HG02678 (cell line): ENCODE data around the gene ELMO1.
A peak's percentile ranks its signal among the peaks of the same experiment; 100 is the strongest.
"Not testable (repeated sequence)": the region's sequence is repeated elsewhere in the genome, so short reads cannot be mapped to it uniquely, and the experiment has no call there.

Experiments used
- ATAC-seq: cut with Tn5 transposase; IDR thresholded peaks from one replicate; pipeline ENCODE4 v1.9.1; 2021; ENCODE audit warnings: mild to moderate bottlenecking, moderate library complexity; ENCODE audit not compliant: unreplicated experiment

Gene ELMO1

GRCh38 chr7:36999626-37000485 is 448.8 kb downstream of the ELMO1 start:
- ATAC-seq: no peak

GRCh38 chr7:36995776-36996175 is 452.9 kb downstream of the ELMO1 start:
- no peak for ATAC-seq

DNA sequence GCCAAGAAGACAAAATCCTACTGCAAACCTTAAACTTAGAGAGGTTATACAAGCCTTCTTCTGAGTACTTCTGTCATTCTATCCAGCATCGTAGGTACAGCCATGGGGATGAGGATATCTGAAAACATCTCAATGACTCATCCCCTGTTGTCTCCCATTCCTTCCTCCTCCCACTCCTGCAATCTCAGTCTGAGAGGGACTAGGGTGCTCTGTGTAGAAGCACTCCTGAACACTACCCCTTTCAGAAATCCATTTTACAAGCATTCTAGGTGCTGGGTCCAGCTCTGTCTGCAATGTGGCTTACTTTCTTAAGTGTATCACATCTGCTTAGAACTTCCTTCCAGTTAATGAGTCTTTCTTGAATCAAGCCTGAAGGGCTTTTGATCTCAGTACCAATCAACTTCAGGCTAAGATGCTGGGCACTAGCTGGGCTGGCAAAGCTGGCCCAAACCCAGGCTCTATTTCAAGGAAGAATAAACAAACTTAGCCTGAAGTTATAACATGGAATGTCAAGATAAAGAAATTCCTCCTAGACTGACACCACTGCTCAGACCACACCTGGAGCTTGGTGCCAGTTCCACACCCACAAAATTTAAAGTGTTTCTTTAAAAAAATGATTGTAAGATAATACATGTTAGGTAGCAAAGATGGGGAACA is 454.1 kb downstream of the ELMO1 start:
- no peak for ATAC-seq

- ATAC-seq: peak; percentile 42
These were observed 461.5 kb downstream of the ELMO1 start for GRCh38 chr7:36986948-36987724.

DNA sequence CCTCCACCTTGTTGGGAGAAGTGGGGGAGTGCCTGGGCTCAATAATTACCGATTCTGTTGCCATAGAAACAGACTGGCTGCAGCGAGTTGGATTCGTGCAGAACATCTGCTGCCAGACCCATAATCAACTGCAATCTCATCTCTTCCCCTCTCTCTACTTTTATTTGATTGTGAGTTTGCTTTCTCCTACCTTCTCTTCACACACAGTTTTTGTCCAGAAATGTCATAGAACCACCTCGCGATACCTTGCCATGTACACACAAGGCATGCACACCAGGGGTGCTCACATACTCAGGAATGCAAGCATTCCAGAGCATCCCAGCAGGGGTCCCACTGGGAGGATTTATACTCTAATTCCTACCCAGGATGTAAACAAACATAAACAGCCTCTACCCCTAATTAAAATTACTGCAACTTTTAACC is 462.1 kb downstream of the ELMO1 start:
- no peak for ATAC-seq

DNA sequence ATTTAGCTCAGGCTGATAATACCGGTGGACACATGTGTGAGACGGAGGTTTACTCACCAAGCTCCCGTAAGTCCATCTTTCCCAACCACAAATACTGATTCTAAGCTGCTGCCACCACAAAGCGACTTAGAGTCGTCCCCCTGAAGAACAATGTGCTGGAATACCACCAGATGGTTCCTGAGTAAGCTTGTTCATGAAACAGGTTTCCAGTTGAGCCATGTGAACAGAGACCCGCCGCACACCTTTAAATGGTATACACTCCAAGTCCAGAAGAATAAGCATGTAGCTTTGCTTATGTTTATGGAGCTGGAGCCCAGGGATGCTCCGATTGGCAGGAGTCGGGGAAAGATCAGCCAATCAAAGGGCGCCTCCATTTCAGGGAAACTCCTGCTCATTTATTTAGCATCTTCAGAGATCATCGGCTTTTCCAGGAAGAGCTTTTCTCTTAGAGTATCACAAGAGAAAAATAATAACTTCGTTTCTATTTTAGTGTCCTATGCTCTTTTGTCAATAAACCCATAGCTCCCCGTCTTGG is 462.7 kb downstream of the ELMO1 start:
- ATAC-seq: no peak

- no peak for ATAC-seq
These were observed 463.3 kb downstream of the ELMO1 start for GRCh38 chr7:36985316-36985715.

DNA sequence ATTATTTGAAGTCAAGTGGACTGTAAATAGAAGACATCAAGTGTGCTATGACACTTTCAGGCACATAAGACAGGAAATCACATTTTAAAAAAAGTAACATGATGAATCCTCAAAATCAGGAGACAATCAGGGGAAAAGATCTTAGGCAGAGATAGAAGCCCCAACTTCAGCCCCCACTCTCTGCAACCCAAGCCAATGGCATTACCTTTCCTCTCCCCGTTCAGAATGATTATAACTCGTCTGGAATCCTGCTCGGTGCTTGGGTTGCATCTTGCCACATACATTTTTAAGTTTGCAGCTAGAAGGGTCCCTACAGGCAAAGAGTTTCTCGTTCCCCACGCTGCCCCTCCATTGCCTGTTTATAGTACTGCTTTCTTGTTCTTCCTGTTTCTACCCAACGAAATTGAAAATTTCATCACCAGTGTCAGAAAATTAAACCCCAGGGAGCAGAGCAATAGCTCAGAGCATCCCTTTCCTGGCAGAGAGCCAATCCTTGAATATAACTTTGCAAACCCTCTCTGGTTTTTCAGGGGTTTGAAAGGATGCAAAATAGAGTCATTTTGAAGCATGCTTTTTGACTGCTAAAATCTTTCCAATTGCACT is 463.9 kb downstream of the ELMO1 start:
- no peak for ATAC-seq

- ATAC-seq: no peak
These were observed 464.6 kb downstream of the ELMO1 start for GRCh38 chr7:36984041-36984521.

GRCh38 chr7:36982766-36983165 is 465.9 kb downstream of the ELMO1 start:
- no peak for ATAC-seq

DNA sequence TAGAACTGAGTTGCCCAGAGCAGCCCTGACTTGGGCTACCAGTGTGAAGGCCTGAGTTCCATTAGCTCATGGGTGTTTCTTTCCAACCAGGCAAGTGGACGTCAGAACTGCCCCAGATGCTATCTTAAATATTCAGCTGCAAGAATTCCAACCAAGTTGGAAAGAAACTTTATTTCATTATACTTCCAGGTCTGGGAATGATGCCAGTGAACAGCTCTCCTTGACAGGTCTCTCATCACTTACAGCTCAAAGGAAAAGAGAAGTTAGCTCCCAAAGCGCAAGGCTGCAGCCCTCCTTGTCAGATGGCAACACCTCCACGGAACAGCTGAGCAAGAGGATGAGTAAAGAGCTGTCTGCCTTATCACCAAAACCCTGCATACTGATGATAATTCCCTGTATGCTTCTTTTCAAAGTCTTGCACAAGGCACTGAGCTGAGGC is 468.8 kb downstream of the ELMO1 start:
- ATAC-seq: no peak

- ATAC-seq: no peak
These were observed 470.2 kb downstream of the ELMO1 start for GRCh38 chr7:36978461-36978860.

- no peak for ATAC-seq
These were observed 470.8 kb downstream of the ELMO1 start for GRCh38 chr7:36977878-36978277.

GRCh38 chr7:36973534-36973933 is 475.1 kb downstream of the ELMO1 start:
- ATAC-seq: not testable (repeated sequence)

DNA sequence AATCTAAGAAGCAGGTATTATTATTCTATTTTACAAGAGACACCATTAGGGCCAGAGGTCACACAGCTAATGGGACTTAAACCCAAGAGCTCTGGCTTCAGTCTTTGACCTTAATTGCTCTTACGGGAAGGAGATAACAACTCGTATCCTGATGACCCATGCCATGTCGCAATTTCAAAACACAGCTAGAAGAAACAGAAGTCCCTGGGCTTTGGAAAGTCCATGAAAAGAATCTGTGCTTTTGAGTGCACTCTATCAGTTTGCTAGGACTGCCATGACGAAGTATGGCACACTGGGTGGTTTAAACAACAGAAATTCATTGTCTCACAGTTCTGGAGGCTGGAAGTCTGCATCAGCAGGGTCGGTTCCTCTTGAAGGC is 476.5 kb downstream of the ELMO1 start:
- no peak for ATAC-seq

GRCh38 chr7:36971515-36972139 is 477.0 kb downstream of the ELMO1 start:
- no peak for ATAC-seq

- ATAC-seq: no peak
These were observed 477.8 kb downstream of the ELMO1 start for GRCh38 chr7:36970551-36971514.

DNA sequence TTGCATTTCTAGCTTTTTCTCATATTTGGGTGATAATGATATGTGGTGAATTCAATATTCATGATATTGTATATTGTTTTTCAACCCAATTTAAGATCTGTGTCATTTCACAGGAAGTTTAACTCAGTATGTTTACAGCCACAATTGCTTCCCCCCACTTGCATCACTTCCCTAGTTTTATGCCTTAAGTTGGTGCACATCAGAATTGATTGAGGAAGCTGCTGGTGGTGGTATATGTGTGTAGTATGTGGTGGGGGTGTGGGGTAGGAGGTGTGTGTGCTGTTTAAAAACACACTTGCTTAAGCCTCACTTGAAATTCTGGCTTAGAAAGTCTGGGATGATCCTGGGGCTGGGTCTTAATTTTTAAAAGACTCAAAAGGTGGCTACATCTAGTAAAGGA is 479.3 kb downstream of the ELMO1 start:
- no peak for ATAC-seq

GRCh38 chr7:36967387-36967786 is 481.3 kb downstream of the ELMO1 start:
- no peak for ATAC-seq
